Nucleus accumbens (tissue), 56 donors: Measurements from ENCODE around the gene IL5.
A peak's percentile ranks its signal among the peaks of the same experiment; 100 is the strongest.
"Not testable (repeated sequence)": the region's sequence is repeated elsewhere in the genome, so short reads cannot be mapped to it uniquely, and the experiment has no call there.

Source experiments
- DNase-seq, 56 donors: peaks; one replicate each; lab custom pipeline; 2025; lab: John Stamatoyannopoulos, UW

Gene IL5

GRCh38 chr5:132539716-132540115, 3.6 kb downstream of the IL5 start:
- DNase-seq = no peak

- no peak for DNase-seq
Measured at GRCh38 chr5:132530946-132531345, 12.4 kb downstream of the IL5 start.

- DNase-seq = peak in 18 of 56 donors; percentile 3 to 35 (median 12)
Measured at GRCh38 chr5:132528866-132529634, 14.3 kb downstream of the IL5 start.

- no peak for DNase-seq
Measured at GRCh38 chr5:132528021-132528420, 15.3 kb downstream of the IL5 start.

DNA sequence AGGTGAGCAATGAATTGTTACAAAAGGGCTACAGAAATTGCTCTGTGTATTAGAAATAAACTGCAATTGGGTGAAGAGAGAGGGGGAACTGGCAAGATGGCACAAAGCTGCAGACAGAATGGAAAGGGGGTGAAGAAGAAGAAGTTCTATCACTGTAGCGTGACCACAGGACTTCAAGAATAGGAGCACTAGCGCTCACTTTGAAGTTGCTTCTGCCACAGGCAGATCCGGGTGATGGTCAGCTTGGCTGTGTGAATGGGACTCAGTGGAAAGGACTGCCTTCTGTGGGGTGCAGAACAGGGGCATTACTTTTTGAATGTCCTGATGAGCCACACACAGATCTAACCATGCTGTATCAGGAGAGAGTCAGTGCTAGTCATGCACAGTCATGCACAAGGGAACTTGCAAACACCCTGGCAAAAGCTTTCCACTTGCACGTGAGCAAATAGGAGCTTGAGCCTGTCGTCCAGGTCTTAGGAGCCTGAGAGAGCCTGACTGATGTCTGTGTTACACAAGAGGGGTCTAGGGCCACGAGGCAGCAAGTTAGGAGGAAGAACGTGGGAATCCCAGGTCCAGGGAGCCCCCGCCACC, 16.3 kb downstream of the IL5 start:
- peak in 2 of 56 donors; percentile 27 to 32 for DNase-seq

DNA sequence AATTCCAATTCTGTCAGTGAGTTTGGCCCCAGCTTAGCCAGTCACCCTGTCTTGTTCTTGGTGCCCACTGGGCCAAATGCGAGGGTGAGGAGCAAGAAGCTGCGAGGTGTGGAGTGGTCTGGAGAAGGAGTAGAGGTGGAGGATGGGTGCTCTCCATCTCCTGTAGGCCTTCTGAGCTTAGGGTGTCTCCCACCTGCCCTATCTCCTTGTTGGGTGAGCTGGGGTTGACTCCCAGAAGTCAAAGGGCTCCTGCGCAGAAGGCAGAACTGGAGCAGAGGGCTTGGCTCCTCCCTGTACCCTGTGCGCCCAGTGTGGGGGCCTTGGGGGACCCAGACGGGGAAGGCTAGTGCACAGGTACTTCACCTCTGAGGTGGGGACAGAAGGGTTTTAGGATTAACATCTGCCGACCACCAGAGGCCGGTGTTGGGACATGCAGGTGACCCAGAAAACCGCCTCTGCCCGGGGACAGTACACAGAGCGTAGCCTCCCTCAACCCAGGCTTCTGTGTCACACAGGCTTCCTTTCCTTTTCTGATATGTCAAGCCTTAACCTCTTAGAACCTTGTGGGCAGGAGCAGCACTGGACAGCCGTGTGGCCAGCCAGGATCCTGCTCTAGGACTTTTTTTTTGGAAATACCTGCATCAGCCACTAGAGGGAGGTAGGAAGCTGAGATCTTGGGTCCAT, 16.9 kb downstream of the IL5 start:
- peak in 8 of 56 donors; percentile 3 to 26 (median 16) for DNase-seq

- DNase-seq = no peak
Measured at GRCh38 chr5:132525299-132525724, 18.0 kb downstream of the IL5 start.

DNA sequence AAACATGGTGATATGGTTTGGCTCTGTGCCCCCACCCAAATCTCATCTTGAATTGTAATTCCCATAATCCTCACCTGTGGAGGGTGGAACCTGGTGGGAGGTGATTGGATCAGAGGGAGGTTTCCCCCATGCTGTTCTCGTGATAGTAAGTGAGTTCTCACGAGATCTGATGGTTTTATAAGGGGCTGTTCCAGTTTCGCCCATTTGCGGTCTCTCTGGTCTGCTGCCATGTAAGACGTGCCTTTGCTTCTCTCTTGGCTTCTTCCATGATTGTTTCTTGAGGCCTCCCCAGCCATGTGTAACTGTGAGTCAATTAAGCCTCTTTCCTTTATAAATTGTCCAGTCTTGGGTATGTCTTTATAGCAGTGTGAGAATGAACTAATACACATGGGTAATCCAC, 18.4 kb downstream of the IL5 start:
- DNase-seq = not testable (repeated sequence)

- DNase-seq = not testable (repeated sequence)
Measured at GRCh38 chr5:132522067-132522466, 21.3 kb downstream of the IL5 start.

- DNase-seq = not testable (repeated sequence)
Measured at GRCh38 chr5:132513618-132514336, 29.5 kb downstream of the IL5 start.

GRCh38 chr5:132510076-132510475, 33.2 kb downstream of the IL5 start:
- no peak for DNase-seq

- peak in 3 of 56 donors; percentile 15 to 27 (median 22) for DNase-seq
Measured at GRCh38 chr5:132506094-132506692, 37.1 kb downstream of the IL5 start.

DNA sequence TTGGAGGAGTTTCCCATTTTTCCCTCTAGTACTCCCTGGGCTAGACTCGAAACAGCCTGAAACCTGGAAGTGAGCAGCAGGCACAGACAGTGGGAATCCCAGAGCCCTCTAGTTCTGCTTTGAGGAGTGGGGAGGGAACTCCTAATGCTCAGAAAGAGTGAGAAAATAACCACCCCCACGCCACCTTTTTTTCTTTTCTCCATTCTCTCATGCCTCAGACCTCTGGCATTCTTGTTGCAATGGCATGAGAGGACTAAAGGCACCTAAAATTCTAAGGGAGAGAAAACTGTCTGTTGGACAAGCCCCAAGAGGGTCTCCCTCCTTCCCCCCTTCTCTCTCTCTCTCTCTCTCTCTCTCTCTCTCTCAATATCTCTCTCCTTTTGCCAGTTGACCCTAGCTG, 37.7 kb downstream of the IL5 start:
- no peak for DNase-seq

DNA sequence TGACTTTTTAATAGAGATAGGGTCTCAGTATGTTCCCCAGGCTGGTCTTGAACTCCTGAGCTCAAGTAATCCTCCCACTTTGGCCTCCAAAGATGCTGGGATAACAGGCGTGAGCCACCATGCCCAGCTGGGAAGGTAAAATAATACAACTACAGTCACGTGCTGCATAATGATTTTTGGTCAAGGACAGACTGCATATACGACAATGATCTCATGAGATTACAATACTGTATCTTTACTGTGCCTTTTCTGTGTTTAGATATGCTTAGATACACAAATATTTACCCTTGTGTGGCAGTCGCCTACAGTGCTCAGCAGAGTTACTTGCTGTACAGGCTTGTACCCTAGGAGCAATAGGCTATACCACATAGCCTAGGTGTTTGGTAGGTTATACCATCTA, 38.6 kb downstream of the IL5 start:
- DNase-seq = no peak

- DNase-seq = no peak
Measured at GRCh38 chr5:132503244-132503643, 40.1 kb downstream of the IL5 start.

DNA sequence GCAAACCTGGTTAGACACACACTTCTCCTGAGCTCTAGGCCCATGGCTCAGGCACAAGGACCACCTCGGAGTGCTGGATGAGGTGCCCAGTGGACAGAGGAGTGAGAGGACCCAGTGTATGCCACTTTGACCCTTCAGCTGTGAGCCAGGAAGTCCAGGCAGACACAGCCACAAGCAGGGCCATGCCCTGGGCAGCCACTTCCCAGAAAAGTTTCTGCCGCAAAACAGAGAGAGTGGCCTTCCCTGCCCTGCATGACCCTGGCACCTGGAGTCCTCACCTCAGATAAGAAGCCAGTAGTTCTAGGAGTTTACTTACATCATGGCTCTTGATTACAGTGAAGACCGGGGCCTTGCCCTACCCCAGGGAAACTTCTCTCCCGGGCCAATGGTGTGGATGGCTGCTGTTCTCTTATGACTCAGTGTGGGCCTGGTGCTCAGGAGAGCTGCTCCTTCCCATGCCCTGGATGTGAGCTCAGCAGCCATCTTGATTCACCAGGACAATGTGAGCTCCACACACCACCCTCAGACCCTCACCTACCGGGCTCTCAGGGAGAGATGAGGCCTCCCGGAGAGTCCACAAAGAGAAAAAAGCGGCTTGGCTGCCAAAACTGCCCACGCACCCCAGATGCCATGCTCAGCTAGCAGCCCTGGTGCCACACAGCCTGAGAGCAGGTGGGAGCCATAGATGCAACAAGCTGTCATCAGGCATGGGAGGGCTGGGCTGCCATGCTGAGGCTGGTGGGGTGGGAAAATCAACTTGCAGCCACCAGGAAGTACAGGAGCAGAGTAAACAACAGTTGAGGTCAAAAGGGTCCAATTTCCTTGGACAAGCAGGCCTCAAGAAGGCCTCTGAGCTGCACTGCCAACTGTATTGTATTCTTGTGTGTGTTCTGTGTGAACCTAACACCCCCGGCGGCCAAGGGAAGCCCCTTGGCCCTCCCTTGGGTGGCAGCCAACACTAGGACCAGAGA, 41.1 kb downstream of the IL5 start:
- DNase-seq = no peak

- no peak for DNase-seq
Measured at GRCh38 chr5:132501629-132501956, 41.7 kb downstream of the IL5 start.

DNA sequence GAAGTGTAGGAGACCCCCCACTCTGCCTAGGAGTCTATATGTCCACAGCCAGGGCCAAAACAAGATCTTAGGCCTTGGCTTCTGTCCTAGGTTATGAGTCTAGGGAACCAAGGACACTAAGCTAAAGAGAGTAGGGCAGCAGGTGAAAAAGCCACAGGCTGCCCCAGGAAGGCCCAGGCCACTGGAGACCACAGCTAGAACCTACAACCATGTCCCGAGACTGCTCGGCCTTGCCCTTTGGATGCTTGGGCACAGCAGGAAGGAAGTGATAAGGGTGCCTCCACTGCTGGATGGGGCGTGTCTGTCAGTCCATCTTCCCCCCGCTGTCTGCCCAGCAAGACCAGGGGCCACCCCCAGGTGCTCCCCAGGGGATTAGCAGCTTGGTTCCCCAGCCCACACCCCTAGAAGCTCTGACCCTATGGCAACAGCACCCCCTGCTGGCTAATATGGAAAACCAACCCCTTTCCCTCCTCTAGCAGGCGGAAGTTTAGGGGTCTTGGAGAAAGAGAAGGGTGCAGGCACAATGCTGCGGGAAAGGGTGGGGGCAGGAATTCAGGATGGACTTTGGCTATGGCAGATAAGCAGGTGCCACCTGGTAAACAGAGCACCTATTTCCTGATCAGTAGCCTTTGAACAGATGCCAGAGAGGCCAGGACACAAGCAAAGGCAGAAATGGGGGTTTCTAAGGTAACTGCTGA, 42.2 kb downstream of the IL5 start:
- peak in 48 of 56 donors; percentile 13 to 71 (median 44) for DNase-seq
